Stimulated activated naive B cell treated with anti-CD40 and anti-IgM and Interleukin-4, amounts not matched to agents 10 μg/mL and 1 μg/mL and 100 μg/mL, for 72 hours (primary cell): ENCODE measurements around the gene UTP14A.
"Not testable (repeated sequence)": the region's sequence is repeated elsewhere in the genome, so short reads cannot be mapped to it uniquely, and the experiment has no call there.

Source experiments
- ATAC-seq, 2 donors: fragments of 150-1000 bp; cut with Tn5 transposase; replicated peaks; 2 replicates each; pipeline ENCODE4 v1.10.0; 2021; ENCODE audit warnings: moderate library complexity in 1 of 2
- DNase-seq: peaks from one replicate; pipeline ENCODE4 v3.0.0; 2021
- H3K27ac Mint-ChIP-seq: one replicate; pipeline ENCODE4 v1.8.0; 2022; ENCODE audit warnings: mild to moderate bottlenecking, mixed read lengths
- H3K27me3 Mint-ChIP-seq, 2 donors: one replicate each; pipeline ENCODE4 v1.8.0; 2022; ENCODE audit warnings: mixed read lengths in 2 of 2
- H3K36me3 Mint-ChIP-seq, 2 donors: one replicate each; pipeline ENCODE4 v1.8.0; 2022; ENCODE audit warnings: mixed read lengths in 2 of 2, mild to moderate bottlenecking in 1 of 2
- H3K4me1 Mint-ChIP-seq, 2 donors: one replicate each; pipeline ENCODE4 v1.8.0; 2022; ENCODE audit warnings: mixed read lengths in 2 of 2, mild to moderate bottlenecking in 1 of 2
- H3K4me3 Mint-ChIP-seq, 2 donors: one replicate each; pipeline ENCODE4 v1.8.0; 2022; ENCODE audit warnings: mild to moderate bottlenecking in 2 of 2, mixed read lengths in 2 of 2, moderate library complexity in 1 of 2
- H3K9me3 Mint-ChIP-seq, 2 donors: one replicate each; pipeline ENCODE4 v1.8.0; 2022; ENCODE audit warnings: mixed read lengths in 2 of 2, mild to moderate bottlenecking in 1 of 2

UTP14A gene

GRCh38 chrX:129905787-129906580 is at the start of gene UTP14A:
TSS of gene UTP14A (plus strand) at chrX:129906164. CDS start at chrX:129906211, 47 bp downstream.
- Mint-ChIP-seq H3K27me3 (no peaks in the 10 kb centered on the region), H3K27ac (peak within 1 kb of the TSS; percentile 95), H3K4me1 (peaks cover 3 to 6% of the 10 kb centered on the region in 2 donors), H3K9me3 (no peaks in the 10 kb centered on the region), H3K36me3 (peaks cover 8 to 10% of the 10 kb centered on the region in 2 donors), H3K4me3 (peak within 1 kb of the TSS; percentile 91 to 93)
- ATAC-seq (peak; percentile 95 to 98), DNase-seq (peak; percentile 81)

- H3K36me3 Mint-ChIP-seq, ATAC-seq, H3K9me3 Mint-ChIP-seq, DNase-seq, H3K4me3 Mint-ChIP-seq, H3K4me1 Mint-ChIP-seq, H3K27ac Mint-ChIP-seq: not testable (repeated sequence)
- peaks cover 6 to 15% of the 10 kb centered on the region in 2 donors for H3K27me3 Mint-ChIP-seq
Observed at GRCh38 chrX:129859134-129859533, 46.8 kb upstream of the UTP14A start.

GRCh38 chrX:129866321-129866720 is 39.6 kb upstream of the UTP14A start:
- not testable (repeated sequence) for ATAC-seq, H3K27ac Mint-ChIP-seq, H3K4me1 Mint-ChIP-seq, H3K36me3 Mint-ChIP-seq, H3K27me3 Mint-ChIP-seq, DNase-seq, H3K4me3 Mint-ChIP-seq, H3K9me3 Mint-ChIP-seq

GRCh38 chrX:129872524-129872923 is 33.4 kb upstream of the UTP14A start:
- H3K27me3 Mint-ChIP-seq, result peaks cover 0 to 12% of the 10 kb centered on the region in 2 donors
- H3K9me3 Mint-ChIP-seq, result no peaks in the 10 kb centered on the region
- H3K4me3 Mint-ChIP-seq, result no peak overlapping the region
- H3K36me3 Mint-ChIP-seq, result no peaks in the 10 kb centered on the region
- H3K4me1 Mint-ChIP-seq, result no peaks in the 10 kb centered on the region
- no peak for DNase-seq
- ATAC-seq, result no peak
- no peak overlapping the region for H3K27ac Mint-ChIP-seq

- Mint-ChIP-seq H3K4me3 (no peak overlapping the region), H3K27me3 (peaks cover 0 to 12% of the 10 kb centered on the region in 2 donors), H3K36me3 (no peaks in the 10 kb centered on the region), H3K4me1 (no peaks in the 10 kb centered on the region), H3K27ac (no peak overlapping the region), H3K9me3 (no peaks in the 10 kb centered on the region)
- no peak for ATAC-seq
- DNase-seq, result no peak
Observed at GRCh38 chrX:129875669-129876068, 30.3 kb upstream of the UTP14A start.

- no peaks in the 10 kb centered on the region for H3K36me3 Mint-ChIP-seq
- no peak overlapping the region for H3K27ac Mint-ChIP-seq
- DNase-seq (no peak), ATAC-seq (no peak)
- no peaks in the 10 kb centered on the region for H3K4me1 Mint-ChIP-seq
- H3K9me3 Mint-ChIP-seq, result no peaks in the 10 kb centered on the region
- H3K27me3 Mint-ChIP-seq, result peaks cover 0 to 7% of the 10 kb centered on the region in 2 donors
- H3K4me3 Mint-ChIP-seq, result no peak overlapping the region
Observed at GRCh38 chrX:129876771-129877305, 29.1 kb upstream of the UTP14A start.

GRCh38 chrX:129877401-129877800 is 28.6 kb upstream of the UTP14A start:
- no peak overlapping the region for H3K27ac Mint-ChIP-seq
- no peak for ATAC-seq
- no peaks in the 10 kb centered on the region for H3K36me3 Mint-ChIP-seq
- no peak for DNase-seq
- no peaks in the 10 kb centered on the region for H3K4me1 Mint-ChIP-seq
- H3K9me3 Mint-ChIP-seq, result no peaks in the 10 kb centered on the region
- H3K4me3 Mint-ChIP-seq, result no peak overlapping the region
- peaks cover 0 to 3% of the 10 kb centered on the region in 2 donors for H3K27me3 Mint-ChIP-seq

GRCh38 chrX:129900054-129900453 is 5.9 kb upstream of the UTP14A start:
- no peak for DNase-seq
- peaks cover 0 to 5% of the 10 kb centered on the region in 2 donors for H3K27me3 Mint-ChIP-seq
- H3K9me3 Mint-ChIP-seq, result no peaks in the 10 kb centered on the region

GRCh38 chrX:129908636-129909035 is 2.7 kb downstream of the UTP14A start:
- Mint-ChIP-seq H3K27ac (no peak overlapping the region), H3K27me3 (no peaks in the 10 kb centered on the region), H3K4me3 (no peak overlapping the region), H3K36me3 (peaks cover 11 to 13% of the 10 kb centered on the region in 2 donors), H3K4me1 (peaks cover under 1 to 2% of the 10 kb centered on the region in 2 donors), H3K9me3 (no peaks in the 10 kb centered on the region)
- DNase-seq (no peak), ATAC-seq (no peak)

More at GRCh38 chrX:129900054-129900453, 5.9 kb upstream of the UTP14A start:
- H3K4me3 Mint-ChIP-seq, result no peak overlapping the region
- peaks cover 3 to 6% of the 10 kb centered on the region in 2 donors for H3K4me1 Mint-ChIP-seq
- no peaks in the 10 kb centered on the region for H3K36me3 Mint-ChIP-seq
- H3K27ac Mint-ChIP-seq, result no peak overlapping the region
- no peak for ATAC-seq

- Mint-ChIP-seq H3K4me3 (no peak overlapping the region), H3K27me3 (no peaks in the 10 kb centered on the region), H3K9me3 (no peaks in the 10 kb centered on the region), H3K36me3 (peaks cover 18 to 20% of the 10 kb centered on the region in 2 donors), H3K4me1 (peaks cover 3 to 14% of the 10 kb centered on the region in 2 donors), H3K27ac (no peak overlapping the region)
- DNase-seq (peak; percentile 30), ATAC-seq (peak; percentile 73 to 83)
Observed at GRCh38 chrX:129925305-129926092, 19.5 kb downstream of the UTP14A start.

GRCh38 chrX:129930941-129931410 is 25.0 kb downstream of the UTP14A start:
- DNase-seq, result no peak
- Mint-ChIP-seq H3K27me3 (no peaks in the 10 kb centered on the region), H3K4me1 (peaks cover 3 to 10% of the 10 kb centered on the region in 2 donors), H3K27ac (peak overlapping the region; percentile 97), H3K36me3 (peaks cover 4 to 7% of the 10 kb centered on the region in 2 donors), H3K4me3 (peak overlapping the region; percentile 86 to 92), H3K9me3 (no peaks in the 10 kb centered on the region)
- ATAC-seq, result no peak

- Mint-ChIP-seq H3K27me3 (no peaks in the 10 kb centered on the region), H3K4me3 (peak overlapping the region; percentile 86 to 92), H3K27ac (peak overlapping the region; percentile 97), H3K9me3 (no peaks in the 10 kb centered on the region), H3K36me3 (peaks cover 2 to 5% of the 10 kb centered on the region in 2 donors), H3K4me1 (peaks cover 3 to 10% of the 10 kb centered on the region in 2 donors)
- DNase-seq (peak; percentile 72), ATAC-seq (peak; percentile 80 to 81)
Observed at GRCh38 chrX:129931411-129932015, 25.5 kb downstream of the UTP14A start.

- Mint-ChIP-seq H3K9me3 (no peaks in the 10 kb centered on the region), H3K27me3 (no peaks in the 10 kb centered on the region), H3K4me3 (peak overlapping the region; percentile 86 to 92), H3K4me1 (peaks cover 8 to 10% of the 10 kb centered on the region in 2 donors), H3K36me3 (peaks cover 2 to 3% of the 10 kb centered on the region in 2 donors), H3K27ac (peak overlapping the region; percentile 25)
- ATAC-seq, result peak; percentile 68 to 74
- peak; percentile 52 for DNase-seq
Observed at GRCh38 chrX:129932016-129932820, 26.3 kb downstream of the UTP14A start.
